K562 (cell line): ENCODE measurements around the gene HYCC2. TPM values are rescaled to one million over a fixed set of nuclear protein-coding genes. Genes with fewer than 3 reads are reported as not detected.
A peak's percentile ranks its signal among the peaks of the same experiment; 100 is the strongest.

Experiments
- CBFA2T3 ChIP-seq: fragments of 450-650 bp; IDR thresholded peaks from 2 replicates; pipeline ENCODE4 v1.6.1; 2017
- CEBPG ChIP-seq, 3 experiments: fragments of 200-800 bp in 1 of 3; sonication (Bioruptor generic) in 1 of 3; sonication (generic) in 1 of 3; formaldehyde crosslinking in 1 of 3; IDR thresholded peaks in 2 of 3; conservative IDR thresholded peaks in 1 of 3; 2 replicates each; pipeline versions ENCODE4 v1.6.1 to v1.8.0; 2016 to 2022; ENCODE audit warnings: missing compliant biosample characterization in 2 of 3, missing genetic modification characterization in 2 of 3, mild to moderate bottlenecking in 1 of 3, missing genetic modification reagents in 1 of 3
- FOSL1 ChIP-seq: fragments of 200-800 bp; sonication (Bioruptor generic); conservative IDR thresholded peaks from 2 replicates; pipeline ENCODE4 v1.6.1; 2016; ENCODE audit warnings: missing genetic modification characterization, missing compliant biosample characterization
- HDGF ChIP-seq: fragments of 450-650 bp; IDR thresholded peaks from 2 replicates; pipeline ENCODE4 v1.6.1; 2016
- IRF2 ChIP-seq: sonication (generic); formaldehyde crosslinking; IDR thresholded peaks from 2 replicates; pipeline ENCODE4 v1.8.1; 2022; ENCODE audit warnings: mild to moderate bottlenecking, missing genetic modification reagents
- RAD21 ChIP-seq, 2 experiments: fragments of 250-450 bp in 1 of 2; fragments of 450-650 bp in 1 of 2; sonication (Bioruptor Pico) in 1 of 2; formaldehyde crosslinking in 1 of 2; IDR thresholded peaks in 1 of 2; conservative IDR thresholded peaks in 1 of 2; 2 replicates each; pipeline versions ENCODE4 v1.4.0 to v1.8.0; 2020 to 2022; ENCODE audit warnings: mild to moderate bottlenecking in 2 of 2, moderate library complexity in 1 of 2
- RCOR1 ChIP-seq, 2 experiments: IDR thresholded peaks; 2 replicates each; pipeline ENCODE4 v1.6.1; 2012; ENCODE audit warnings: low read depth in 2 of 2, low read length in 2 of 2, borderline replicate concordance in 1 of 2, improper control_type of control experiment in 1 of 2
- SIN3B ChIP-seq: fragments of 450-650 bp; IDR thresholded peaks from 2 replicates; pipeline ENCODE4 v1.6.1; 2017; ENCODE audit warnings: low read depth, mild to moderate bottlenecking, moderate library complexity
- SNIP1 ChIP-seq: fragments of 450-650 bp; IDR thresholded peaks from 2 replicates; pipeline ENCODE4 v1.7.1; 2017; ENCODE audit warnings: low read depth, mild to moderate bottlenecking
- TAL1 ChIP-seq: fragments of 450-650 bp; IDR thresholded peaks from 2 replicates; pipeline ENCODE4 v1.6.1; 2016; ENCODE audit warnings: mild to moderate bottlenecking
- polyA plus RNA-seq, 8 experiments: library from polyadenylated mRNA; depleted of rRNA in 4 of 8; stranded (reverse) in 5 of 8; unstranded in 3 of 8; fragments of >200 nt; fragmentation: Nextera tagmentation in 2 of 8; fragmentation: Illumina TruSeq in 1 of 8; extraction: Ambion mirVana in 2 of 8; extraction: Trizol in 1 of 8; gene quantifications; 2 replicates each; pipeline versions ENCODE4 v1.2.1 to v1.2.3, GENCODE V29; 2011 to 2014; ENCODE audit warnings: inconsistent platforms in 1 of 8, missing spikeins in 1 of 8
- total RNA-seq, 7 experiments: library from RNA; depleted of rRNA in 6 of 7; stranded (reverse); fragments of >200 nt in 6 of 7; fragmentation: Illumina TruSeq in 2 of 7; extraction: Trizol in 2 of 7; gene quantifications; 2 replicates each; pipeline versions ENCODE4 v1.2.1 to v1.2.3, GENCODE V29; 2011 to 2021; ENCODE audit warnings: low replicate concordance in 1 of 7
- TF ChIP-seq, protein P1 (sequence below): sonication (generic); formaldehyde crosslinking; IDR thresholded peaks from 2 replicates; pipeline ENCODE4 v1.8.0; 2023; ENCODE audit warnings: mild to moderate bottlenecking, missing genetic modification reagents
- TF ChIP-seq, protein P2 (sequence below), 2 experiments: fragments of 450-650 bp in 1 of 2; sonication (generic) in 1 of 2; formaldehyde crosslinking in 1 of 2; IDR thresholded peaks in 1 of 2; conservative IDR thresholded peaks in 1 of 2; 2 replicates each; pipeline versions ENCODE4 v1.6.1 to v1.8.1; 2016 to 2023; ENCODE audit warnings: mild to moderate bottlenecking in 2 of 2, moderate library complexity in 2 of 2, inconsistent platforms in 1 of 2, missing genetic modification reagents in 1 of 2
- TF ChIP-seq, protein P3 (sequence below): fragments of 250-450 bp; sonication (Bioruptor Pico); IDR thresholded peaks from 2 replicates; pipeline ENCODE4 v1.8.0; 2022; ENCODE audit warnings: moderate library complexity, mild to moderate bottlenecking, inconsistent platforms
- TF ChIP-seq, protein P4 (sequence below), 2 experiments: fragments of 450-650 bp in 1 of 2; IDR thresholded peaks; 2 replicates each; pipeline ENCODE4 v1.6.1; 2011 to 2017; ENCODE audit warnings: low read depth in 2 of 2, antibody characterized with exemption in 1 of 2, borderline replicate concordance in 1 of 2, low read length in 1 of 2, mild to moderate bottlenecking in 1 of 2, mixed read lengths in 1 of 2; ENCODE audit not compliant: control insufficient read depth in 1 of 2

HYCC2 gene
- total and polyA plus RNA-seq, 9 of the 15 experiments (the other 6 are each of a cell fraction or from before 2014, with no cell fraction given): 5.4 to 20.0 (median 9.8) TPM

DNA sequence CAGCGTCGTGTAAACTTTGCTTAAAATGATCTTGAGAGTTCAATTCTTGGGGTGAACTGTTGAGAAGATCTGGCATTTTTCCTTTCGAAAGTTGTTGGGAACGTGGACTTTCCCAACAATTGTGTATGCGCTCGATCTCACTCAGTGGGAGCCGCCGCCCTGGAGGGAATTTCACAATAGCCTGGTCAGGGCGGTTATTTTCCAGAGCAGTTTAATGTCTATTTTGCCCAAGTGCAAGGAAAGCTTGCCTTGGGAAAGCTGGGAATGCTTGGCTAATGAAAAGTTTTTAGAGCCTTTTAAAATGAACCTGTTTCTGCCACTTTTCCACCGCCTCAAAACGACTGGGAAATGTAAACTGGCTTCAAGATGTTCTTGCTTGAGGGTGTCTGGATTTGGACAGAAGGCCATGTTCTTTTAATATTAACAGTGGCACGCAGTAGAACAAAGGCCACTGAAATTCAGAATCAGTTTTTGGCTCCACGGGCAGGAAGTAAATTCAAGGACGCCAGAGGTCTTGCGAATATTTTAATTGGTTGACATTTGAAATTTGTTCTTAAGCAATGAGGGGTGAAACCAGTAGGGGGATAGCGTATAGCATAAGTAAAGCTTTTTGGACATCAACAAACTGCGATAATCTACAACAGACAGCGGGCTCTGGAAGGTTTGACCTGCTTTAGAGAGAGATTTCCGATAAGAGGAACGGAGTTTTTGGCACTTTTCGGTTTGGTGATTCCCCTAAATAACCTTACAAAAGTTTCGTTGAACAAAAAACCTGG, 45.7 kb upstream of the HYCC2 start (continued):
- TF ChIP-seq CEBPG (CRISPR knock-in tag; IDR thresholded peaks at IDR 0.05): 0 out of 2 replicates have a peak, but pooled peaks have one; percentile 26
- peak; percentile 69 to 87 for TF ChIP-seq CEBPG (tag; conservative IDR thresholded peaks at IDR 0.05 in 1 of 2, IDR thresholded peaks at IDR 0.05 in 1 of 2)
- TF ChIP-seq FOSL1 (tag): 0 out of 2 replicates have a peak, but pooled peaks have one; percentile 32
- TF ChIP-seq TAL1: peak; percentile 24; the same call in 1 of the 2 replicates
- peak; percentile 46 for TF ChIP-seq CBFA2T3
- no peak for TF ChIP-seq IRF2 (CRISPR knock-in tag)
- TF ChIP-seq RCOR1 (IDR thresholded peaks at IDR 0.05; ENCODE audit: borderline replicate concordance in 1 of 2, low read depth in 2 of 2, low read length in 2 of 2): peak in 1 of 2 experiments; percentile 25; a peak in 1 of 4 replicates
- TF ChIP-seq, protein P1, sequence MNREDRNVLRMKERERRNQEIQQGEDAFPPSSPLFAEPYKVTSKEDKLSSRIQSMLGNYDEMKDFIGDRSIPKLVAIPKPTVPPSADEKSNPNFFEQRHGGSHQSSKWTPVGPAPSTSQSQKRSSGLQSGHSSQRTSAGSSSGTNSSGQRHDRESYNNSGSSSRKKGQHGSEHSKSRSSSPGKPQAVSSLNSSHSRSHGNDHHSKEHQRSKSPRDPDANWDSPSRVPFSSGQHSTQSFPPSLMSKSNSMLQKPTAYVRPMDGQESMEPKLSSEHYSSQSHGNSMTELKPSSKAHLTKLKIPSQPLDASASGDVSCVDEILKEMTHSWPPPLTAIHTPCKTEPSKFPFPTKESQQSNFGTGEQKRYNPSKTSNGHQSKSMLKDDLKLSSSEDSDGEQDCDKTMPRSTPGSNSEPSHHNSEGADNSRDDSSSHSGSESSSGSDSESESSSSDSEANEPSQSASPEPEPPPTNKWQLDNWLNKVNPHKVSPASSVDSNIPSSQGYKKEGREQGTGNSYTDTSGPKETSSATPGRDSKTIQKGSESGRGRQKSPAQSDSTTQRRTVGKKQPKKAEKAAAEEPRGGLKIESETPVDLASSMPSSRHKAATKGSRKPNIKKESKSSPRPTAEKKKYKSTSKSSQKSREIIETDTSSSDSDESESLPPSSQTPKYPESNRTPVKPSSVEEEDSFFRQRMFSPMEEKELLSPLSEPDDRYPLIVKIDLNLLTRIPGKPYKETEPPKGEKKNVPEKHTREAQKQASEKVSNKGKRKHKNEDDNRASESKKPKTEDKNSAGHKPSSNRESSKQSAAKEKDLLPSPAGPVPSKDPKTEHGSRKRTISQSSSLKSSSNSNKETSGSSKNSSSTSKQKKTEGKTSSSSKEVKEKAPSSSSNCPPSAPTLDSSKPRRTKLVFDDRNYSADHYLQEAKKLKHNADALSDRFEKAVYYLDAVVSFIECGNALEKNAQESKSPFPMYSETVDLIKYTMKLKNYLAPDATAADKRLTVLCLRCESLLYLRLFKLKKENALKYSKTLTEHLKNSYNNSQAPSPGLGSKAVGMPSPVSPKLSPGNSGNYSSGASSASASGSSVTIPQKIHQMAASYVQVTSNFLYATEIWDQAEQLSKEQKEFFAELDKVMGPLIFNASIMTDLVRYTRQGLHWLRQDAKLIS (CRISPR knock-in tag): 0 out of 2 replicates have a peak, but pooled peaks have one; percentile 14
- TF ChIP-seq, protein P2, sequence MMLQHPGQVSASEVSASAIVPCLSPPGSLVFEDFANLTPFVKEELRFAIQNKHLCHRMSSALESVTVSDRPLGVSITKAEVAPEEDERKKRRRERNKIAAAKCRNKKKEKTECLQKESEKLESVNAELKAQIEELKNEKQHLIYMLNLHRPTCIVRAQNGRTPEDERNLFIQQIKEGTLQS (IDR thresholded peaks at IDR 0.05): no peak
- TF ChIP-seq, protein P2 (CRISPR knock-in tag; conservative IDR thresholded peaks at IDR 0.05): no peak
- no peak for TF ChIP-seq RAD21 (CRISPR knock-in tag; conservative IDR thresholded peaks at IDR 0.05 in 1 of 2, IDR thresholded peaks at IDR 0.05 in 1 of 2)
- 0 out of 2 replicates have a peak, but pooled peaks have one; percentile 7 for TF ChIP-seq SIN3B
- no peak for TF ChIP-seq HDGF
- TF ChIP-seq, protein P3, sequence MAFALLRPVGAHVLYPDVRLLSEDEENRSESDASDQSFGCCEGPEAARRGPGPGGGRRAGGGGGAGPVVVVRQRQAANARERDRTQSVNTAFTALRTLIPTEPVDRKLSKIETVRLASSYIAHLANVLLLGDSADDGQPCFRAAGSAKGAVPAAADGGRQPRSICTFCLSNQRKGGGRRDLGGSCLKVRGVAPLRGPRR (CRISPR knock-in tag): no peak
- TF ChIP-seq SNIP1: no peak; the same call in 1 of the 2 replicates
- TF ChIP-seq, protein P4, sequence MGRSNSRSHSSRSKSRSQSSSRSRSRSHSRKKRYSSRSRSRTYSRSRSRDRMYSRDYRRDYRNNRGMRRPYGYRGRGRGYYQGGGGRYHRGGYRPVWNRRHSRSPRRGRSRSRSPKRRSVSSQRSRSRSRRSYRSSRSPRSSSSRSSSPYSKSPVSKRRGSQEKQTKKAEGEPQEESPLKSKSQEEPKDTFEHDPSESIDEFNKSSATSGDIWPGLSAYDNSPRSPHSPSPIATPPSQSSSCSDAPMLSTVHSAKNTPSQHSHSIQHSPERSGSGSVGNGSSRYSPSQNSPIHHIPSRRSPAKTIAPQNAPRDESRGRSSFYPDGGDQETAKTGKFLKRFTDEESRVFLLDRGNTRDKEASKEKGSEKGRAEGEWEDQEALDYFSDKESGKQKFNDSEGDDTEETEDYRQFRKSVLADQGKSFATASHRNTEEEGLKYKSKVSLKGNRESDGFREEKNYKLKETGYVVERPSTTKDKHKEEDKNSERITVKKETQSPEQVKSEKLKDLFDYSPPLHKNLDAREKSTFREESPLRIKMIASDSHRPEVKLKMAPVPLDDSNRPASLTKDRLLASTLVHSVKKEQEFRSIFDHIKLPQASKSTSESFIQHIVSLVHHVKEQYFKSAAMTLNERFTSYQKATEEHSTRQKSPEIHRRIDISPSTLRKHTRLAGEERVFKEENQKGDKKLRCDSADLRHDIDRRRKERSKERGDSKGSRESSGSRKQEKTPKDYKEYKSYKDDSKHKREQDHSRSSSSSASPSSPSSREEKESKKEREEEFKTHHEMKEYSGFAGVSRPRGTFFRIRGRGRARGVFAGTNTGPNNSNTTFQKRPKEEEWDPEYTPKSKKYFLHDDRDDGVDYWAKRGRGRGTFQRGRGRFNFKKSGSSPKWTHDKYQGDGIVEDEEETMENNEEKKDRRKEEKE (IDR thresholded peaks at IDR 0.05; ENCODE audit: borderline replicate concordance in 1 of 2, control insufficient read depth in 1 of 2, low read depth in 2 of 2, low read length in 1 of 2): no peak
